HTR-8/SVneo (cell line): Measurements from ENCODE around the gene CDHR2.
A peak's percentile ranks its signal among the peaks of the same experiment; 100 is the strongest.
"Not testable (repeated sequence)": the region's sequence is repeated elsewhere in the genome, so short reads cannot be mapped to it uniquely, and the experiment has no call there.

Source experiments
- DNase-seq: peaks from one replicate; pipeline ENCODE4 v3.0.0; 2011; ENCODE audit warnings: low spot score, mixed read lengths; ENCODE audit not compliant: insufficient read length
- FAIRE-seq: peaks from 2 replicates; lab custom pipeline; 2011; peaks lifted over from hg19 to GRCh38; lab: Jason Lieb, UNC

Gene CDHR2

GRCh38 chr5:176538230-176538988 lies 10.7 kb upstream of the CDHR2 start:
- FAIRE-seq (no peak), DNase-seq (no peak)

DNA sequence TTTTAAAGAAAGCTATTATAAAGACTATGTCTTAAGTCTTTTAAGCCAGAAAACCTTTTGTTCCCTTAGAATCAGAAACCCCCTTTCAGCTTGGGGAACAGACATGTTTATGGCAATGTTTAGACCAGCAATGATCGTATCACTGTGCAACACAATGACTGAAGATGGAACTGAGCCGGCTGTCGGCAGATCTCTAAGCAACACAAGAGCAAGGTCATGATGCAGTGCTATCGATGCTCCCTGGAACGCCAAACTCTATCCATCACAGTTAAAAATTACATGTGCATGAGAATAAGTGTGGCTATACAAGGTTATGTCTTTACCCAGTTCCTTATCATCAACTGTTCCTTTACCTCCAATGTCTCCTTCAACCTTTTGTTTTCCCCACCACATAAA lies 10.2 kb upstream of the CDHR2 start:
- no peak for FAIRE-seq
- no peak for DNase-seq

DNA sequence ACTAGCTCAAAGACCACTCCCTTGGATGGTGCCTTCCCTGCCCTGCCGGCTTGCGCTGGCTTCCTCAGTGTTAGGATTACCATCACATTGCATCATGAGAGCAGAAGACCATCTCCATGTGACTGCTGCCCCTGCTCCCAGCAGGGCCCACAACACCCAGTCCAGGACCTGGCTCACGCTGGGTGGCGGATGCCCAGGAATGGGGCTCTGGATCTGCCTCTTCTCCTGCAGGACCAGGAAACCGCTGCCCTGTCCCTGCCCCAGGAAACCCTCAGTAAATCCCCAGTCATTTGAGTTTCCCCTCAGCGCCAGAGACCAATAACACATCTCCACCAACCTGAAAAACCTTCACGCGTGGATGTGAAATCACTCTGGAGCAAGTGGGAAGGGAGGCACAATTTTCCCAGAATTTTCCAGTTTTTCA lies 8.7 kb upstream of the CDHR2 start:
- DNase-seq, result no peak

GRCh38 chr5:176540956-176541337 lies 8.2 kb upstream of the CDHR2 start:
- DNase-seq (no peak), FAIRE-seq (no peak)

More for the DNA sequence above, 8.7 kb upstream of the CDHR2 start:
- no peak for FAIRE-seq

DNA sequence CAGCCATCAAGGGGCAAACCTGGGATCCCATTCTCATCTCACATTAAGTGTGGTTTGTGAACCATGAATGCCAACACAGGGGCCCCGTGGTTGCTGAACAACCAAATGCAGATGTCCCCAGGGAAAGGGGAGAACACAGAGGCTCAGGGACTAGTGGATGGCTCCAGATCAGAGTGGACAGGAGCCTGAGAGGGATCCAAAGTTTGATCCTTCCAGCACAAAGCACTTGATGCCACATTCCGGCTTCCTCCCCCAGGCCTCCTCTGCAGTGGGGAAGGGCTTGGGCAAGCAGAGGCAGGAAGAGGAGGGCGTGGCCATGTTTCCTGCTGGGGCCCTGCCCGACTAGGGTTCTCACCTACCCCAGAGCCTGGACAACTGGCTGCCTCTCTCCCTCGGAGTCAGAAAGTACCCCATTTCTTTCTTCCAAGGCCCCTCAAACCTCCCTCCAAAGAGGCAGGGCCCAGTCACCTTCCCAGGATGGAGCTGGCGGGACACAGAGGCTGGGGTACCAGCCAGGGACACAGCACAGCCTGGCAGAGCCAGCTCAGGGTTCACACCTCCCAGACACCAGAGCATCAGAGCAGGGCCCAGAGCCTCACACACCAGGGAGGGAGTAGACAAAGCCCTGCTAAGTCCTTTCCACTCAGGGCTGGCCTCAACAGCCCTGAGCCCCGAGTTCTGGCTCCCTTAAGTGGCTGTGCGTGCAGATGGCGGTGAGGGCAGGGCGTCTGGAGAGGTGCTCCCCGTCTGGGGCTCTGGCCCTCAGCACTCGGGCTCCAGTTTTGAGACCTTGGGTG lies 7.6 kb upstream of the CDHR2 start:
- FAIRE-seq (no peak), DNase-seq (peak; percentile 66)

- FAIRE-seq (no peak), DNase-seq (no peak)
These were observed 7.0 kb upstream of the CDHR2 start for GRCh38 chr5:176542135-176542595.

DNA sequence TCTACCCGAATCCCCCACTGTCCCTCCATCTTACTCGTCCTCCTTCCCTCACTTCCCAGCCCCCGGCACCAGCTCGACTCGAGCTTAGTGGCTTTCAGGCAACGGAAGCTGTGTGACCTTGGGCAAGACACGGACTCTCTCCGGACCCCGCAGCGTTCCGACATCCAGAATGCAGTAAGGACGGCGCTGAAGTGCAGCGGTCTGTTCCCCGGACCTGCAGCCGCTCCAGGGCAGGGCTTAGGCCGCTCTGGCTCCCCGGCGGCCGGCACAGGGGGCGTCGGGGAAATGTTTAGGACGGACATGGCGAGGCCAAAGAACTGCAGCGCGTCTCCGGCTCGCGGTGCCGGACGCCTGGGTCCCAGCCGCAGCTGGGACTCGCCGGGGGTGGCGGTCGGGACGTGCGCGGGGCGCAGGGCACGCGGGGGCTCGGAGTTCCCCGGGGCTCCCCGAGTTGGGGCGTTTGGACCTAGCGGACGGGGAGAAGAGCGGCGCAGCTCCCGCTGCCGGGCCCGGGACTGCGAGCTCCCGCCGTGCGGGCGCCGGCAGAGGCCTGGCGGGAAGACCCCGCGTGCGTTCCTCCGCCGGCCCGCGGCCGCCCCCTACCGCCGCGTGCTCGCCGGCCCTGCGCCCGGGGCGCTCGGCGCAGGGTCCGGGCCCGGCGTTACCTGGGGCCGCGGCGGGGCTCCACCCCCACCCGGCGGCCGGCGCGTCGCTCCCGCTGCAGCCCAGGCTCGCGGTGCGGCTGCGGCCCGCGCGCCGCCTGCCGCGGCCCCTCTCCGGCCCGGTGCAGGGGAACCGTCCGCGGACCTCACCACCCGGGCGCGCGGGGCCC lies 6.3 kb upstream of the CDHR2 start:
- DNase-seq, result no peak

DNA sequence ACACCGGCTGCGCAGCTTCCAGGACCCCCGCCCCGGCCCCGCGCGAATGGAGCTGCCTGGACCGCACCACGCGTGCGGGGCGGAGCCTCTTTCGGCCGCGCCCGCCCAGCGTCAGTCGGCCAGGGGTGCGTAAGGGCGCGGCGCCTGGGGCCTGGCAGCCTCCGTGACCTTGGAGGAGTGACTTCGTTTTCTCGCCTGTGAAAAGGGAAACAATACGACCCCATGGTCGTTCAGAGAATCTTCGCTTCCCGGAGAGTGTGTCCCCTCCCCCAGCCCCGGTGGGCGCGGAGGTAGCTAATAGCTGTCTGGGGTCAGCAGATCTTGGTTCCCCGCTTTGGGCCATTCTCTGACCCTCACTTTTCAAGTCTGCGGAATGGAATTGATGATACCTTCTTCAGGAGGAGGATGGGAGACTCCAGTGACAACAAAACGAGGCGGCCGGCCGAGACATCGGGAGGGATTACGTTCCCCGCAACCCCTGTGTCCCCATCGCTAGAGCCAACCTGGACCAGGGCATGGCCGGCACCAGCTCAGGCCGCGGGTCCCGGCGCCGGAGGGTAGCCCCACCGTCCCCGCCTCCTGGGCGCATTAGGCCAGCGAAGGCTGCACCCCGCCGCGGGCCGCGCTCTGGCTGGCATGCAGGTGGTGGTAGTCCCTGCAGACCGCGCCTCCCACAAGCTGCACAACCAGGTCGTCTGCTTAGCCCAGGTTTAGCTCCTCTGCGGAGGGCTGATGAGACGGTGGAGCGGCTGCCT lies 5.5 kb upstream of the CDHR2 start:
- DNase-seq, result peak; percentile 50

More for the DNA sequence above, 6.3 kb upstream of the CDHR2 start:
- no peak for FAIRE-seq

GRCh38 chr5:176545388-176545736 lies 3.8 kb upstream of the CDHR2 start:
- no peak for FAIRE-seq

More for the DNA sequence above, 5.5 kb upstream of the CDHR2 start:
- FAIRE-seq, result peak; percentile 68

DNA sequence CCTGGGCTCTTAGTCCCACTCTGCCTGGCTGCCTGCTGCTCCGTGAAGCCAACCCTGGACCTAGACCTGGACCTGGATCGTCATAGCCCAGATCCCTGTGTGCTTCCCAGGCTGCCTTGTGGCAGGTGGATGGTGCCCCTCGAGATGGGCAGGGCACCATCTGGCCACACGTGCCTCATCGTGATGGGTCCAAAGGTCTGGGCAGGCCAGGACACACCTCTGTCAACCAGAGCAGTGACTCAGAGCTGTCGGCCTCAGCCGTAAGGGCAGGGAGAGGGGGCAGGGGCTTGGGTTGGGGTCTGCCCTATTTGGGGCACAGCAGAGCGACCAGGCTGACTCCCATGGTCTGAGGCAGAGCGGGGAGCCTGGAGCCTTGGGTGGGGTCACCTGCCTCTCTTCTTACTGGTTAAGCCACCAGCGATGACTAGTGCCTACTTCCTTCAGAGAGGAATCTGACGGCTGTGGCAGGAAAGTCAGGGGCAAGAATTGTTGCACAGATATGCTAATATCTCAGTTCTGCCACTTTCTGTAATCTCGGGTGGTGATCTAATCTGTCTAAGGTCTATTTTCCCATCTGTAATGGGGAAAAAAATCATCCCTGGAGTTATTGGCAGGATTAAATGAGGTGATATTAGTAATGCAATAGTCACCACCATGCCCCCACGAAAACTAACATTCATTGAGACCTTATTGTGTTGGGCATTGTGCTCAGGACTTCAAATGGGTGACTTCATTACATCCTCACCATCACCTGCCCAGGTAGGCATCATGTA lies 3.2 kb upstream of the CDHR2 start:
- no peak for FAIRE-seq
- DNase-seq, result no peak

More at GRCh38 chr5:176545388-176545736, 3.8 kb upstream of the CDHR2 start:
- DNase-seq, result no peak

GRCh38 chr5:176547802-176548201 lies 1.3 kb upstream of the CDHR2 start:
- no peak for DNase-seq
- no peak for FAIRE-seq

DNA sequence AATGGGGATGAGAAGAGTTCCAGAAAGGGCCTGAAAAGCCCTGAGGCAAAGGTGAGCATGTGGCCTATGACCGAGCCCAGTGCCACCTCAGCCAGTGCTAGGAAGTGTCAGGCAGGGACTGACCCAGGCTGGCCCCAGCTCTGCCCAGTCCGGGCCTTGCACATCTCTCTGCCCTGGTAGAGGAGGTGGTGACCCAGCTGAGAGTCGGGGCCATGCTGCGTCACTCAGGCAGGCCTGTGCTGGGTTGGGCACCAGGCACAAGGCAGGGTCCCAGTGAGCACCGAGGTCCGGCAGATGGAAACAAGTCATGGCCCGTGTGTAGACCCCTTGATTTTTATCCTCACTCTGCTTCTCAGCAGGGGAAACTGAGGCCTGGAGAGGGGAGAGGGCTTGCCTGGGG lies 729 bp downstream of the CDHR2 start:
- FAIRE-seq, result no peak
- no peak for DNase-seq

- DNase-seq (no peak), FAIRE-seq (no peak)
These were observed 1.2 kb downstream of the CDHR2 start for GRCh38 chr5:176550275-176550831.

DNA sequence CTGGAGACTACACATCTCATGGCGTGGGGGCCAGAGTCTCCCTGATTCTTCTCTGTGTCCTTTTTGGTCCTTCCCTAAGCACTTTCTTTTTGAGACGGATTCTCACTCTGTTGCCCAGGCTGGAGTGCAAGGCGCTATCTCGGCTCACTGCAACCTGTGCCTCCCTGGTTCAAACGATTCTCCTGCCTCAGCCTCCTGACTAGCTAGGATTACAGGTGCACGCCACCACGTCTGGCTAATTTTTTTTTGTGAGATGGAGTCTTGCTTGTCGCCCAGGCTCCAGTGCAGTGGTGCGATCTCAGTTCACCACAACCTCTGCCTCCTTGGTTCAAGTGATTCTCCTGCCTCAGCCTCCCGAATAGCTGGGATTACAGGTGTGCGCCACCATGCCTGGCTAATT lies 1.8 kb downstream of the CDHR2 start:
- FAIRE-seq, DNase-seq: not testable (repeated sequence)

DNA sequence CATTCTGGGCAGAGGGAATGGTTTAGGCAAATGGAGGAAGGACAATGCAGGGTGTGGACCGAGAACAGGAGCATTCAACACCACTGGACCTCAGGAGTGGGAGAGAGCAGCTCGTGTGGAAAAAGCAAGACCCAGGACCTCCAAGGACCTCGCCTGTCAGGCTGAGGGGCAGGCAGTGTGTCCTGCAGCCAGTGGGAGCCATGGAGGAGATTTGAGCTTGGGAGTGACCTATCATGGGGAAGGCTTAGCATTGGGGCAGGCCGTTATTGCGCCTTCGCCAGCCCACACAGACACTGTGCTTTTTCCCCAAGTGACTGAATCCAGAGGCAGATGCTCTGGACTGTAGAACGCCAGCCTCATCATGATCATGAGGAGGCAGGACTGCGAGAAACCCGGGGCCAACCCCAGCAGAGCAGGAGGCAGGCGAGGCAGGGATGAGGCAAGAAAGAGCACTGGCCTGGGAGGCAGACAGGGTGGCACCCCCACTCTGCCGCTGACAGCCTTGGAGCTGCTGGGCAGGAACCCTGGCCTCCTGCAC lies 3.3 kb downstream of the CDHR2 start:
- no peak for DNase-seq
- FAIRE-seq, result no peak

DNA sequence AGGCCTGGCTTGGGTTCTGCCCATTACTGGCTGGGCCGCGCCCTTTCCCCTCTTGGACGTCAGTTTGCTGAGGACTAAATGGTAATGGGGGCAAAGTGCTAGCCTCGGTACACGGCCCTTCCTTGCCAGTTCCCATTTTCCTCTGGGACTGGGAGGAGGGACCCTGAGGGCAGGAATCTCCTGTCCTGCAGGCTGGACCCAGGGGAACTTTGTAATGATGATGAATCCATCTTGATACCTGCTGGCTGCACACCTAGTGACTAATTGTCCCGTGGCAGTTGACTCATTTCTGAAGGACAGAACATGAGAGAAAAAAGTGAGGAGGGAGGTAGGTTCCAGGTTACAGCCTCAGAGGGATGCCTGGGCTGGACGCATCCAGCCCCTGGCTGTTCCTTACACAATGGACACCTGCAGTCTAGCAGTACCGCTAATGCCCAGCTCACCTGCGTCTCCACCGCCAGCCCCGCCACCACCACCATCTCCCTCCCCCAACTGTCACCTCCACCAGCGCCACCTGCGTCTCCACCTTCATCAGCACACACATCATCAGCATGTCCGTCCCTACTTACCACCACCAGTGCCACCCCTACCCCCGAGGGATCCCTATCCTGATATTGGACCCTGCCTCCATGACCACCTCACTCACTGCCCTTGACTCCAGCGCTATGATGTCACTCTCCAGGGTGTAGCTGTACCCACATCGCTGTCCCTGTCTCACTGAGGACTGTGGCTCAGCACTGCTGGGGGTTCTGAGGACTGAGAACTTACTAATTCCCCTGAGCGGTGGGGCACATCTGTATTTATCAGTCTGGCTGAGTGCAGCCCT lies 4.3 kb downstream of the CDHR2 start:
- FAIRE-seq (no peak), DNase-seq (no peak)

DNA sequence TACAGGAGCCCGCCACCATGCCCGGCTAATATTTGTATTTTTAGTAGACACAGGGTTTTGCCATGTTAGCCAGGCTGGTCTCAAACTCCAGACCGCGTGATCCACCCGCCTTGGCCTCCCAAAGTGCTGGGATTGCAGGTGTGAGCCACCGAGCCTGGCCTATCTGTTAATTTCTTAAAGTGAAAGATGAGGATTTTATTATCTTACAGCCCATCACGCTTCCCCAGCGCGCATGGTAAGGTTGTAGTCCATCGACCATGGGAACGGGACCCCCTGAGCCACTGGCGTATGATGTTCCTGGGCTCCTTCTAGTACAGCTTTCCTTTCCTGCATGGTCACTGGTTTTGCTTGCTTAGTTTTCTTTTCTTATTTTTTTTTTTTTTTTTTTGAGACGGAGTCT lies 8.7 kb downstream of the CDHR2 start:
- FAIRE-seq, result no peak

DNA sequence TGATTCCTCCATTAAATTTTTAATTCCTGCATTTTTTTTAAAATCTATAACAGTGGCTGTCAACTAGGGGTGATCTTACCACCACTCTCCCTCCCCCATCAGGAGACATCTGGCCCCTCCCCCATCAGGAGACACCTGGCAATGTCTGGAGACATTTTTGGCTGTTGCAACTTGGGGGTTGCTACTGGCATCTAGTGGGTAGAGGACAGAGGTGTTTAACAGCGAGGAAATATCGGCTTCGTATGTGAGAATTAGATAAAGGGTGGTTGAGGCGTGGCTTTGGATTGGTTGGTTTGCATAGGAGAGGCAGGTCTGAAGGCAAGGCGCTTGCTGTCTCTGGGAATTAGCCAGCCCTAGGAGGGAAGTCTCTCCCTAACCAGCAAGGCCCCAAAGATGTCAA lies 10.5 kb downstream of the CDHR2 start:
- FAIRE-seq, result no peak
- no peak for DNase-seq

More for the DNA sequence above, 8.7 kb downstream of the CDHR2 start:
- DNase-seq, result no peak
